ENCODE results near the gene NOX3. TPM values are rescaled to one million over a fixed set of nuclear protein-coding genes. Genes with fewer than 3 reads are reported as not detected.
"Not testable (repeated sequence)": the region's sequence is repeated elsewhere in the genome, so short reads cannot be mapped to it uniquely, and the experiment has no call there.

The NOX3 gene
- total RNA-seq, 1 donor from 2014 or later = not detected

GRCh38 chr6:155372256-155372655 lies 83.4 kb downstream of the NOX3 start:
- DNase-seq (no peak), ATAC-seq (no peak)
- Histone ChIP-seq H3K27ac (no peak overlapping the region), H3K36me3 (no peaks in the 10 kb centered on the region), H3K4me3 (no peak overlapping the region), H3K4me1 (no peaks in the 10 kb centered on the region), H3K9me3 (no peaks in the 10 kb centered on the region), H3K27me3 (no peaks in the 10 kb centered on the region)
- TF ChIP-seq CTCF (IDR thresholded peaks at IDR 0.05) = no peak
- intact Hi-C loops (cut with DNase I) = no loop called here

- H3K27me3 ChIP-seq = no peaks in the 10 kb centered on the region
- H3K4me3 ChIP-seq = no peak overlapping the region
- TF ChIP-seq CTCF (IDR thresholded peaks at IDR 0.05) = no peak
- no peak for ATAC-seq
- H3K27ac ChIP-seq = no peak overlapping the region
- no peaks in the 10 kb centered on the region for H3K9me3 ChIP-seq
- intact Hi-C loops (cut with DNase I) = no loop called here
- H3K4me1 ChIP-seq = no peaks in the 10 kb centered on the region
- no peak for DNase-seq
- H3K36me3 ChIP-seq = no peaks in the 10 kb centered on the region
These were observed 84.4 kb downstream of the NOX3 start for GRCh38 chr6:155371230-155371629.

- DNase-seq (no peak), ATAC-seq (no peak)
- H3K36me3 ChIP-seq = no peaks in the 10 kb centered on the region
- no peaks in the 10 kb centered on the region for H3K27me3 ChIP-seq
- TF ChIP-seq CTCF (IDR thresholded peaks at IDR 0.05) = no peak
- no peak overlapping the region for H3K4me3 ChIP-seq
- H3K9me3 ChIP-seq = no peaks in the 10 kb centered on the region
- H3K4me1 ChIP-seq = no peaks in the 10 kb centered on the region
- intact Hi-C loops (cut with DNase I) = no loop called here
- H3K27ac ChIP-seq = no peak overlapping the region
These were observed 89.3 kb downstream of the NOX3 start for GRCh38 chr6:155366325-155366724.

GRCh38 chr6:155364844-155365437 lies 90.7 kb downstream of the NOX3 start:
- H3K27me3 ChIP-seq = no peaks in the 10 kb centered on the region
- H3K36me3 ChIP-seq = no peaks in the 10 kb centered on the region
- H3K27ac ChIP-seq = no peak overlapping the region
- H3K4me1 ChIP-seq = no peaks in the 10 kb centered on the region
- ATAC-seq (peak; percentile 36), DNase-seq (no peak)
- peaks cover 7% of the 10 kb centered on the region for H3K9me3 ChIP-seq
- intact Hi-C loops (cut with DNase I) = no loop called here
- H3K4me3 ChIP-seq = no peak overlapping the region
- TF ChIP-seq CTCF (IDR thresholded peaks at IDR 0.05) = no peak

- H3K9me3 ChIP-seq; H3K27me3 ChIP-seq; intact Hi-C loops (cut with DNase I); H3K4me3 ChIP-seq; H3K4me1 ChIP-seq; H3K36me3 ChIP-seq; ATAC-seq; DNase-seq; H3K27ac ChIP-seq: not testable (repeated sequence)
These were observed 91.6 kb downstream of the NOX3 start for GRCh38 chr6:155364021-155364420.

GRCh38 chr6:155362968-155363632 lies 92.5 kb downstream of the NOX3 start:
- DNase-seq; H3K4me3 ChIP-seq; H3K36me3 ChIP-seq; H3K4me1 ChIP-seq; H3K9me3 ChIP-seq; intact Hi-C loops (cut with DNase I); H3K27me3 ChIP-seq; H3K27ac ChIP-seq; ATAC-seq: not testable (repeated sequence)

Data from upper lobe of right lung (tissue), 1 donor.